Lung (tissue), 12 donors: ENCODE results near the gene CSRNP3. TPM values are rescaled to one million over a fixed set of nuclear protein-coding genes. Genes with fewer than 3 reads are reported as not detected.

Experiments used
- ATAC-seq: fragments of 200-7000 bp; cut with Tn5 transposase; one replicate; pipeline ENCODE4 v1.9.1; 2020; ENCODE audit warnings: moderate number of reproducible peaks; ENCODE audit not compliant: insufficient read depth, low FRiP score
- DNase-seq, 3 donors: peaks; one replicate each; pipeline ENCODE4 v3.0.0-alpha.2; 2013 to 2017
- H3K27ac ChIP-seq, 2 donors: one replicate each; pipeline ENCODE4 v1.5.1; 2013; ENCODE audit warnings: mild to moderate bottlenecking in 2 of 2, moderate library complexity in 2 of 2, control low read depth in 1 of 2, inconsistent platforms in 1 of 2, low read depth in 1 of 2, low read length in 1 of 2
- H3K27me3 ChIP-seq, 3 donors: one replicate each; pipeline ENCODE4 v1.5.1; 2013; ENCODE audit warnings: low read length in 2 of 3; ENCODE audit not compliant: control insufficient read depth in 3 of 3, insufficient read depth in 3 of 3
- H3K36me3 ChIP-seq, 4 donors: one replicate each; pipeline ENCODE4 v1.5.1; 2013; ENCODE audit warnings: low read length in 4 of 4, mild to moderate bottlenecking in 1 of 4, moderate library complexity in 1 of 4; ENCODE audit not compliant: control insufficient read depth in 4 of 4, insufficient read depth in 4 of 4
- H3K4me1 ChIP-seq, 5 donors: one replicate each; pipeline ENCODE4 v1.5.1; 2013; ENCODE audit warnings: low read length in 5 of 5, mild to moderate bottlenecking in 2 of 5, moderate library complexity in 1 of 5; ENCODE audit not compliant: control insufficient read depth in 5 of 5, insufficient read depth in 5 of 5
- H3K4me3 ChIP-seq: one replicate; pipeline ENCODE4 v1.5.1; 2013; ENCODE audit warnings: mild to moderate bottlenecking, control low read depth, moderate library complexity
- H3K9ac ChIP-seq, 2 donors: one replicate each; pipeline ENCODE4 v1.5.1; 2013; ENCODE audit warnings: low read length in 2 of 2, control low read depth in 1 of 2; ENCODE audit not compliant: insufficient read depth in 1 of 2
- H3K9me3 ChIP-seq, 4 donors: one replicate each; pipeline ENCODE4 v1.5.1; 2013; ENCODE audit warnings: low read length in 3 of 4, mild to moderate bottlenecking in 1 of 4, moderate library complexity in 1 of 4; ENCODE audit not compliant: control insufficient read depth in 4 of 4, insufficient read depth in 3 of 4
- CTCF ChIP-seq: IDR thresholded peaks from 2 replicates; pipeline ENCODE4 v1.5.1; 2012; ENCODE audit warnings: mild to moderate bottlenecking; ENCODE audit errors: control extremely low read depth, extremely low read depth
- WGBS, 2 donors: extraction: QIAGEN DNeasy Blood & Tissue Kit; methylation state at CpG; one replicate each; pipeline ENCODE4 v1.1.7; 2013; 5-methylcytosine and 5-hydroxymethylcytosine counted together
- polyA plus RNA-seq, 2 donors: library from polyadenylated mRNA; stranded (reverse); fragments of 200-250 nt; gene quantifications; one replicate each; pipeline ENCODE4 v1.2.1, GENCODE V29; 2013
- total RNA-seq, 2 donors: library from RNA; depleted of rRNA in 1 of 2; stranded (reverse); fragments of >200 nt in 1 of 2; gene quantifications; one replicate each; pipeline ENCODE4 v1.2.1, GENCODE V29; 2014 to 2021
- donor health status: control.
- donor health status: control.
- donor health status: Bipolar disorder and iron deficiency.
- donor health status: healthy.
- donor health status: DM: yes; HTN: yes; CAD: no.

CSRNP3 gene
- total and polyA plus RNA-seq, 4 donors: 0.25 to 8.7 (median 1.8) TPM

GRCh38 chr2:165697748-165698443 lies 228.4 kb downstream of the CSRNP3 start:
- DNase-seq: peak in 1 of 3 donors; percentile 6
- no peaks in the 10 kb centered on the region for H3K36me3 ChIP-seq
- H3K4me1 ChIP-seq: peaks cover 0 to 5% (median 0%) of the 10 kb centered on the region in 5 donors
- H3K9ac ChIP-seq: no peak overlapping the region
- peaks cover 0 to 4% (median 3%) of the 10 kb centered on the region in 3 donors for H3K27me3 ChIP-seq
- H3K9me3 ChIP-seq: no peaks in the 10 kb centered on the region
- no peak overlapping the region for H3K4me3 ChIP-seq
- H3K27ac ChIP-seq: no peak overlapping the region
- no peak for ATAC-seq
- WGBS, 2 donors: 94 to 95% methylated on average over 4 of the region's 4 CpGs
- no peak for TF ChIP-seq CTCF

GRCh38 chr2:165698444-165698884 lies 229.0 kb downstream of the CSRNP3 start:
- H3K27ac ChIP-seq: no peak overlapping the region
- no peaks in the 10 kb centered on the region for H3K9me3 ChIP-seq
- no peak overlapping the region for H3K9ac ChIP-seq
- DNase-seq (peak; percentile 48 to 77 (median 68)), ATAC-seq (peak; percentile 64)
- H3K4me1 ChIP-seq: peaks cover 0 to 5% (median 0%) of the 10 kb centered on the region in 5 donors
- WGBS, 2 donors: 0 to 1% methylated on average over 4 of the region's 4 CpGs
- no peak overlapping the region for H3K4me3 ChIP-seq
- TF ChIP-seq CTCF: no peak
- no peaks in the 10 kb centered on the region for H3K36me3 ChIP-seq
- H3K27me3 ChIP-seq: peaks cover 0 to 4% (median 3%) of the 10 kb centered on the region in 3 donors

GRCh38 chr2:165699946-165700345 lies 230.4 kb downstream of the CSRNP3 start:
- Histone ChIP-seq H3K9ac (no peak overlapping the region), H3K36me3 (no peaks in the 10 kb centered on the region), H3K9me3 (no peaks in the 10 kb centered on the region), H3K27ac (no peak overlapping the region), H3K27me3 (peaks cover 0 to 4% (median 3%) of the 10 kb centered on the region in 3 donors), H3K4me3 (no peak overlapping the region), H3K4me1 (peaks cover 0 to 5% (median 0%) of the 10 kb centered on the region in 5 donors)
- ATAC-seq (no peak), DNase-seq (no peak)
- 95 to 96% methylated on average over 2 of the region's 2 CpGs for WGBS, 2 donors
- no peak for TF ChIP-seq CTCF

GRCh38 chr2:165700531-165700930 lies 231.0 kb downstream of the CSRNP3 start:
- ATAC-seq: no peak
- WGBS, 2 donors: 85 to 90% methylated on average over 5 of the region's 5 CpGs

More at GRCh38 chr2:165700531-165700930, 231.0 kb downstream of the CSRNP3 start:
- no peak for DNase-seq
- no peaks in the 10 kb centered on the region for H3K9me3 ChIP-seq
- H3K27me3 ChIP-seq: peaks cover 0 to 4% (median 3%) of the 10 kb centered on the region in 3 donors
- H3K4me1 ChIP-seq: peaks cover 0 to 5% (median 0%) of the 10 kb centered on the region in 5 donors
- H3K4me3 ChIP-seq: no peak overlapping the region
- TF ChIP-seq CTCF: no peak
- H3K27ac ChIP-seq: no peak overlapping the region
- H3K36me3 ChIP-seq: no peaks in the 10 kb centered on the region
- H3K9ac ChIP-seq: no peak overlapping the region
